HEK293 (cell line): ENCODE data around the gene MIR17HG.

Experiments used
- CTCF ChIA-PET: fragments of 350-600 bp; formaldehyde crosslinking; extraction: SDS; loops from one replicate; lab custom pipeline; 2021; ENCODE audit warnings: antibody characterized with exemption; lab: Yijun Ruan, JAX
- POLR2A ChIA-PET: fragments of 300-600 bp; formaldehyde crosslinking; extraction: SDS; loops from one replicate; lab custom pipeline; 2020; ENCODE audit warnings: antibody characterized with exemption, inconsistent platforms; lab: Yijun Ruan, JAX
- H3K27ac ChIP-seq: fragments of 200-500 bp; sonication (Bioruptor generic); 2 replicates; pipeline ENCODE4 v1.5.1; 2014; ENCODE audit warnings: low read depth, low read length, control low read depth, inconsistent platforms; ENCODE audit errors: extremely low read depth
- H3K36me3 ChIP-seq, 2 experiments: fragments of 200-500 bp in 1 of 2; sonication (Bioruptor generic) in 1 of 2; 1 replicate in 1 of 2; 2 replicates in 1 of 2; pipeline ENCODE4 v1.5.1; 2014 to 2017; ENCODE audit warnings: inconsistent platforms in 2 of 2, low read length in 2 of 2; ENCODE audit not compliant: control insufficient read depth in 2 of 2, insufficient read depth in 1 of 2
- H3K4me1 ChIP-seq: fragments of 200-500 bp; sonication (Bioruptor generic); 2 replicates; pipeline ENCODE4 v1.5.1; 2014; ENCODE audit warnings: mild to moderate bottlenecking, low read length, inconsistent platforms; ENCODE audit not compliant: control insufficient read depth, insufficient read depth
- H3K4me3 ChIP-seq: 2 replicates; pipeline ENCODE4 v1.5.1; 2011; ENCODE audit warnings: low read depth, mild to moderate bottlenecking, control low read depth, low read length, moderate library complexity
- H3K9me3 ChIP-seq: fragments of 200-500 bp; sonication (Bioruptor generic); 2 replicates; pipeline ENCODE4 v1.5.1; 2014; ENCODE audit warnings: low read depth, low read length, inconsistent platforms; ENCODE audit not compliant: control insufficient read depth, insufficient read depth
- GLI2 ChIP-seq: fragments of 450-650 bp; formaldehyde crosslinking; IDR thresholded peaks from 2 replicates; pipeline ENCODE4; 2017; ENCODE audit warnings: missing biosample characterization, missing genetic modification characterization, low read depth, borderline replicate concordance
- HIC1 ChIP-seq: fragments of 450-650 bp; formaldehyde crosslinking; IDR thresholded peaks from 2 replicates; pipeline ENCODE4 v1.5.1; 2016; ENCODE audit warnings: missing biosample characterization, missing genetic modification characterization
- INSM2 ChIP-seq: fragments of 450-650 bp; formaldehyde crosslinking; IDR thresholded peaks from 2 replicates; pipeline ENCODE4 v1.5.1; 2016; ENCODE audit warnings: missing biosample characterization, missing genetic modification characterization
- KLF1 ChIP-seq: fragments of 450-650 bp; formaldehyde crosslinking; IDR thresholded peaks from 2 replicates; pipeline ENCODE4 v1.5.1; 2016; ENCODE audit warnings: missing biosample characterization, missing genetic modification characterization
- PRDM1 ChIP-seq: fragments of 450-650 bp; formaldehyde crosslinking; IDR thresholded peaks from 2 replicates; pipeline ENCODE4; 2016; ENCODE audit warnings: missing biosample characterization, missing genetic modification characterization
- PRDM6 ChIP-seq: fragments of 450-650 bp; formaldehyde crosslinking; IDR thresholded peaks from 2 replicates; pipeline ENCODE4 v1.5.1; 2017; ENCODE audit warnings: missing biosample characterization, missing genetic modification characterization
- SALL2 ChIP-seq: fragments of 450-650 bp; formaldehyde crosslinking; IDR thresholded peaks from 2 replicates; pipeline ENCODE4 v1.5.0; 2017; ENCODE audit warnings: missing biosample characterization, mild to moderate bottlenecking, missing genetic modification characterization, borderline replicate concordance
- SCRT1 ChIP-seq: fragments of 450-650 bp; formaldehyde crosslinking; IDR thresholded peaks from 2 replicates; pipeline ENCODE4 v1.5.1; 2016; ENCODE audit warnings: missing biosample characterization, missing genetic modification characterization, borderline replicate concordance
- YY2 ChIP-seq: fragments of 450-650 bp; formaldehyde crosslinking; IDR thresholded peaks from 2 replicates; pipeline ENCODE4 v1.5.1; 2016; ENCODE audit warnings: missing biosample characterization, missing genetic modification characterization
- ZFP3 ChIP-seq: fragments of 450-650 bp; formaldehyde crosslinking; IDR thresholded peaks from 2 replicates; pipeline ENCODE4 v1.5.1; 2016; ENCODE audit warnings: low read depth, missing biosample characterization, missing genetic modification characterization
- ZNF202 ChIP-seq: fragments of 450-650 bp; formaldehyde crosslinking; IDR thresholded peaks from 2 replicates; pipeline ENCODE4 v1.5.1; 2016; ENCODE audit warnings: missing biosample characterization, missing genetic modification characterization, borderline replicate concordance
- ZNF292 ChIP-seq: fragments of 450-650 bp; formaldehyde crosslinking; IDR thresholded peaks from 2 replicates; pipeline ENCODE4 v1.5.1; 2016; ENCODE audit warnings: low read depth, missing biosample characterization, missing genetic modification characterization, borderline replicate concordance
- ZNF324 ChIP-seq: fragments of 450-650 bp; formaldehyde crosslinking; IDR thresholded peaks from 2 replicates; pipeline ENCODE4 v1.5.1; 2016; ENCODE audit warnings: missing biosample characterization, missing genetic modification characterization
- ZNF335 ChIP-seq: fragments of 450-650 bp; formaldehyde crosslinking; conservative IDR thresholded peaks from 2 replicates; pipeline ENCODE4 v1.5.1; 2016; ENCODE audit warnings: missing biosample characterization, missing genetic modification characterization
- ZNF341 ChIP-seq: fragments of 450-650 bp; formaldehyde crosslinking; IDR thresholded peaks from 2 replicates; pipeline ENCODE4; 2016; ENCODE audit warnings: low read depth, missing biosample characterization, missing genetic modification characterization
- ZNF391 ChIP-seq: fragments of 450-650 bp; formaldehyde crosslinking; IDR thresholded peaks from 2 replicates; pipeline ENCODE4 v1.5.1; 2016; ENCODE audit warnings: low read depth, missing biosample characterization, missing genetic modification characterization, borderline replicate concordance
- ZNF544 ChIP-seq: fragments of 450-650 bp; formaldehyde crosslinking; IDR thresholded peaks from 2 replicates; pipeline ENCODE4 v1.5.0; 2017; ENCODE audit warnings: missing biosample characterization, missing genetic modification characterization
- ZNF621 ChIP-seq: fragments of 450-650 bp; formaldehyde crosslinking; IDR thresholded peaks from 2 replicates; pipeline ENCODE4 v1.5.1; 2017; ENCODE audit warnings: missing biosample characterization, missing genetic modification characterization
- ZNF639 ChIP-seq: fragments of 450-650 bp; formaldehyde crosslinking; IDR thresholded peaks from 2 replicates; pipeline ENCODE4 v1.5.1; 2016; ENCODE audit warnings: missing biosample characterization, missing genetic modification characterization
- ZNF692 ChIP-seq: fragments of 450-650 bp; formaldehyde crosslinking; IDR thresholded peaks from 2 replicates; pipeline ENCODE4 v1.5.1; 2016; ENCODE audit warnings: missing biosample characterization, missing genetic modification characterization
- ZNF776 ChIP-seq: fragments of 450-650 bp; formaldehyde crosslinking; IDR thresholded peaks from 2 replicates; pipeline ENCODE4 v1.5.0; 2017; ENCODE audit warnings: missing biosample characterization, missing genetic modification characterization, borderline replicate concordance
- ZNF785 ChIP-seq: fragments of 450-650 bp; formaldehyde crosslinking; IDR thresholded peaks from 2 replicates; pipeline ENCODE4 v1.5.1; 2016; ENCODE audit warnings: missing biosample characterization, missing genetic modification characterization
- ZNF830 ChIP-seq: fragments of 450-650 bp; IDR thresholded peaks from 2 replicates; pipeline ENCODE4 v1.5.0; 2018; ENCODE audit warnings: missing biosample characterization, missing genetic modification characterization, low read depth, mild to moderate bottlenecking, moderate library complexity
- ZSCAN23 ChIP-seq: fragments of 450-650 bp; formaldehyde crosslinking; IDR thresholded peaks from 2 replicates; pipeline ENCODE4 v1.5.1; 2016; ENCODE audit warnings: missing biosample characterization, missing genetic modification characterization

MIR17HG gene

GRCh38 chr13:91359111-91359510 is 11.6 kb downstream of the MIR17HG start:
- CTCF ChIA-PET = no interaction called here

GRCh38 chr13:91359631-91360030 is 12.1 kb downstream of the MIR17HG start:
- Histone ChIP-seq H3K4me1 (no peaks in the 10 kb centered on the region), H3K27ac (no peak overlapping the region), H3K4me3 (no peak overlapping the region), H3K36me3 (peaks cover 0 to 52% of the 10 kb centered on the region in 2 experiments; a peak in 1 of 3 replicates), H3K9me3 (no peaks in the 10 kb centered on the region)
- ChIA-PET POLR2A (no interaction called here), CTCF (no interaction called here)
- TF ChIP-seq ZNF335 = no peak
- peak; percentile 75 for TF ChIP-seq PRDM6 (tag by site-specific recombination)
- no peak for TF ChIP-seq GLI2 (tag by site-specific recombination)
- no peak for TF ChIP-seq ZNF776
- TF ChIP-seq ZNF639 (tag by site-specific recombination) = no peak

More at GRCh38 chr13:91359111-91359510, 11.6 kb downstream of the MIR17HG start:
- TF ChIP-seq ZNF335 (no peak), ZNF692 (tag by site-specific recombination) (no peak), ZNF292 (tag by site-specific recombination) (no peak), ZFP3 (tag by site-specific recombination) (no peak), ZNF544 (tag by site-specific recombination) (no peak), YY2 (tag by site-specific recombination) (no peak), PRDM1 (no peak), ZNF324 (tag by site-specific recombination) (no peak), ZNF341 (tag by site-specific recombination) (no peak), SALL2 (no peak), SCRT1 (tag by site-specific recombination) (no peak), ZNF785 (tag by site-specific recombination) (no peak), ZNF830 (tag by site-specific recombination) (no peak), HIC1 (tag by site-specific recombination) (no peak), ZNF202 (tag by site-specific recombination) (no peak), KLF1 (no peak), INSM2 (tag by site-specific recombination) (no peak), ZNF391 (tag by site-specific recombination) (no peak), ZSCAN23 (tag by site-specific recombination) (no peak), ZNF621 (tag by site-specific recombination) (no peak)
- Histone ChIP-seq H3K36me3 (peaks cover 0 to 57% of the 10 kb centered on the region in 2 experiments; a peak in 1 of 3 replicates), H3K4me3 (no peak overlapping the region), H3K4me1 (no peaks in the 10 kb centered on the region), H3K9me3 (no peaks in the 10 kb centered on the region), H3K27ac (no peak overlapping the region)
- POLR2A ChIA-PET = no interaction called here
